ENCODE data around the gene PRKCSH. TPM values are rescaled to one million over a fixed set of nuclear protein-coding genes. Genes with fewer than 3 reads are reported as not detected.

PRKCSH gene
- total RNA-seq, 1 experiment from 2014 or later, result 431 TPM

GRCh38 chr19:11485245-11485837 is 49.9 kb downstream of the PRKCSH start:
- H3K23ac ChIP-seq (ENCODE audit: insufficient read length, low read depth, low read length), result no peak overlapping the region
- no peak overlapping the region for H3K27ac ChIP-seq (ENCODE audit: insufficient read length, low read depth, low read length)
- no peaks in the 10 kb centered on the region for H3K9me3 ChIP-seq (ENCODE audit: control insufficient read depth, low read depth, low read length)
- no peak overlapping the region for H3K4me2 ChIP-seq (ENCODE audit: insufficient read depth, insufficient read length, low read length)
- TF ChIP-seq CTCF (conservative IDR thresholded peaks at IDR 0.05), result no peak
- Mint-ChIP-seq H3K4me1 (peaks cover 4 to 9% of the 10 kb centered on the region in 2 experiments; a peak in 3 of 4 replicates), H3K36me3 (ENCODE audit: insufficient read depth in 1 of 3, low read depth in 3 of 3) (no peaks in the 10 kb centered on the region; a peak in 1 of 7 replicates), H3K4me3 (no peak overlapping the region), H3K27ac (peak overlapping the region in 1 of 3 experiments; percentile 63; a peak in 1 of 7 replicates), H3K27me3 (ENCODE audit: low read depth) (peaks cover 17% of the 10 kb centered on the region), H3K9me3 (peaks cover 0 to 2% of the 10 kb centered on the region in 2 experiments; a peak in 3 of 5 replicates)
- H2AK5ac ChIP-seq (ENCODE audit: insufficient read length, low read length), result no peak overlapping the region
- no peak overlapping the region for H4K91ac ChIP-seq (ENCODE audit: insufficient read length, low read depth, low read length)
- H3K23me2 ChIP-seq (ENCODE audit: insufficient read length, low read depth, low read length, poor library complexity, severe bottlenecking), result peaks cover 7% of the 10 kb centered on the region
- H3K4me1 ChIP-seq (ENCODE audit: insufficient read depth, low read length), result no peaks in the 10 kb centered on the region
- H3T11ph ChIP-seq (ENCODE audit: low read length), result no peak overlapping the region
- no peak overlapping the region for H2AFZ ChIP-seq (ENCODE audit: low read length)
- no peak for DNase-seq
- no peak overlapping the region; the same call in 1 of the 2 replicates for H3K14ac ChIP-seq (ENCODE audit: insufficient read depth, low read length)
- peak overlapping the region; percentile 4 for H3K9ac ChIP-seq (ENCODE audit: extremely low read depth, insufficient read length, low read length)
- WGBS (ENCODE audit: extremely low coverage, insufficient read length, low lambda C conversion rate), result no CpG with 5 or more reads among the region's 13 CpGs
- peaks cover 9% of the 10 kb centered on the region; the same call in 1 of the 2 replicates for H3K27me3 ChIP-seq (ENCODE audit: insufficient read depth, low read length)
- no peak overlapping the region for H3K56ac ChIP-seq (ENCODE audit: insufficient read length, low read depth, low read length)
- H3K4ac ChIP-seq (ENCODE audit: low read depth, low read length), result no peak overlapping the region
- H2BK120ac ChIP-seq (ENCODE audit: low read depth, low read length, poor library complexity, severe bottlenecking), result no peak overlapping the region
- no peaks in the 10 kb centered on the region for H4K20me1 ChIP-seq (ENCODE audit: control insufficient read depth, insufficient read depth, insufficient read length)
- H3K79me2 ChIP-seq (ENCODE audit: insufficient read depth, low read length), result no peaks in the 10 kb centered on the region
- no peak overlapping the region for H2BK20ac ChIP-seq (ENCODE audit: low read depth, low read length, poor library complexity, severe bottlenecking)
- no peak overlapping the region for H2BK5ac ChIP-seq (ENCODE audit: insufficient read length, low read length)
- H4K5ac ChIP-seq (ENCODE audit: insufficient read length, low read depth, low read length), result no peak overlapping the region
- H4K8ac ChIP-seq (replicated peaks; ENCODE audit: insufficient read length, low read depth, low read length), result no peak overlapping the region
- no peak overlapping the region for H3K18ac ChIP-seq (ENCODE audit: insufficient read length, low read depth, low read length)
- no peak overlapping the region for H2BK12ac ChIP-seq (ENCODE audit: insufficient read length, low read depth, low read length)
- no peak overlapping the region for H2BK15ac ChIP-seq (ENCODE audit: low read depth, low read length)
- H3K79me1 ChIP-seq (ENCODE audit: insufficient read depth, low read depth, low read length, poor library complexity, severe bottlenecking), result no peaks in the 10 kb centered on the region

All from H9 (cell line).